ENCODE measurements around the gene LYPD1. TPM values are rescaled to one million over a fixed set of nuclear protein-coding genes. Genes with fewer than 3 reads are reported as not detected.

The LYPD1 gene
- total RNA-seq, 1 experiment from 2014 or later: not detected

DNA sequence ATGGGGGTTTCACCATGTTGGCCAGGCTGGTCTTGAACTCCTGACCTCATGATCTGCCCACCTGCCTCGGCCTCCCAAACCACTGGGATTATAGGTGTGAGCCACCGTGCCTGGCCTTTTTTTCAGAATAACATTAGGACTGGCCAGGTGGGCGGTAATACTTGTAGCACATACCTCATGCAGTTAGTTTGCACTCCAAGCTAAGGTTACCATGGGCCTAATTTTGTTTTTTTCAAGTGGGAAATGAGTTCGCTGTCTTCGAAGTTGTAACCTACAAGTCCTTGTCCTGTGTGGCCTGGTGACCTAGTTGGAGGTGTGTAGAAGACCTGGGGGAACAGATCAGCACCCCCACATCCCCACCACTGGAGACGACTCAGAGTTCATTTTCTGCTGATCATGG is 74.8 kb downstream of the LYPD1 start:
- DNase-seq (ENCODE audit: low read depth, low spot score) (no peak), ATAC-seq (no peak)
- H3K4me2 ChIP-seq (ENCODE audit: low read length): no peak overlapping the region
- POLR2A ChIA-PET: no interaction called here
- no peaks in the 10 kb centered on the region for H3K79me2 ChIP-seq (ENCODE audit: insufficient read depth, low read length)
- BruUV-seq (replicated peaks): no TSS peak
- H3K9ac ChIP-seq (ENCODE audit: low read length): no peak overlapping the region
- CTCF ChIA-PET: no interaction called here
- H3K9me2 ChIP-seq (ENCODE audit: insufficient read depth): no peaks in the 10 kb centered on the region
- H2AFZ ChIP-seq (ENCODE audit: low read depth, low read length, poor library complexity, severe bottlenecking): no peak overlapping the region
- RAD21 ChIA-PET (ENCODE audit: low non-redundant PET in 1 of 2, low total read pairs in 2 of 2, uncharacterized antibody in 2 of 2, unreplicated experiment in 2 of 2): no interaction called here
- H4K20me1 ChIP-seq (ENCODE audit: insufficient read depth): no peaks in the 10 kb centered on the region
- H3K27ac ChIP-seq (ENCODE audit: low read depth, low read length): no peak overlapping the region
- TF ChIP-seq ZNF274 (IDR thresholded peaks at IDR 0.05; ENCODE audit: low read depth, low read length) (no peak), CEBPB (IDR thresholded peaks at IDR 0.05; ENCODE audit: low read depth) (no peak)
- TF ChIP-seq, protein P1, sequence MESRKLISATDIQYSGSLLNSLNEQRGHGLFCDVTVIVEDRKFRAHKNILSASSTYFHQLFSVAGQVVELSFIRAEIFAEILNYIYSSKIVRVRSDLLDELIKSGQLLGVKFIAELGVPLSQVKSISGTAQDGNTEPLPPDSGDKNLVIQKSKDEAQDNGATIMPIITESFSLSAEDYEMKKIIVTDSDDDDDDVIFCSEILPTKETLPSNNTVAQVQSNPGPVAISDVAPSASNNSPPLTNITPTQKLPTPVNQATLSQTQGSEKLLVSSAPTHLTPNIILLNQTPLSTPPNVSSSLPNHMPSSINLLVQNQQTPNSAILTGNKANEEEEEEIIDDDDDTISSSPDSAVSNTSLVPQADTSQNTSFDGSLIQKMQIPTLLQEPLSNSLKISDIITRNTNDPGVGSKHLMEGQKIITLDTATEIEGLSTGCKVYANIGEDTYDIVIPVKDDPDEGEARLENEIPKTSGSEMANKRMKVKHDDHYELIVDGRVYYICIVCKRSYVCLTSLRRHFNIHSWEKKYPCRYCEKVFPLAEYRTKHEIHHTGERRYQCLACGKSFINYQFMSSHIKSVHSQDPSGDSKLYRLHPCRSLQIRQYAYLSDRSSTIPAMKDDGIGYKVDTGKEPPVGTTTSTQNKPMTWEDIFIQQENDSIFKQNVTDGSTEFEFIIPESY (IDR thresholded peaks at IDR 0.05; ENCODE audit: extremely low read depth, insufficient replicate concordance, low read length): no peak
- H3K4me3 ChIP-seq (replicated peaks in 1 of 2; ENCODE audit: low read depth in 1 of 2, low read length in 2 of 2): no peak overlapping the region
- no peaks in the 10 kb centered on the region for H3K36me3 ChIP-seq (ENCODE audit: control insufficient read depth in 1 of 2, insufficient read depth in 2 of 2, low read length in 2 of 2)
- intact Hi-C loops (cut with micrococcal nuclease): no loop called here
- H3K27me3 ChIP-seq (ENCODE audit: insufficient read depth, low read length): no peaks in the 10 kb centered on the region; the same call in 1 of the 2 replicates
- H3K9me3 ChIP-seq (ENCODE audit: control insufficient read depth in 1 of 2, insufficient read depth in 1 of 2, low read depth in 1 of 2, low read length in 2 of 2): no peaks in the 10 kb centered on the region
- no peaks in the 10 kb centered on the region for H3K4me1 ChIP-seq (ENCODE audit: control insufficient read depth in 1 of 2, insufficient read depth in 2 of 2, low read length in 2 of 2)
